PC-9 (cell line): Measurements from ENCODE around the gene MAP3K20.

Experiments used
- CTCF ChIP-seq: fragments of 200-600 bp; sonication (generic); conservative IDR thresholded peaks from 2 replicates; pipeline ENCODE4 v1.6.1; 2017; ENCODE audit warnings: mixed run types, antibody characterized with exemption, mild to moderate bottlenecking, moderate library complexity
- EZH2 ChIP-seq: fragments of 200-600 bp; sonication (generic); IDR thresholded peaks from 2 replicates; pipeline ENCODE4 v1.8.0; 2017; ENCODE audit warnings: antibody characterized with exemption, low read depth

- TF ChIP-seq CTCF (no peak), EZH2 (no peak)
These were observed 84.3 kb downstream of the MAP3K20 start for GRCh38 chr2:173159791-173160463.
